Breast epithelium (tissue), 3 donors: ENCODE measurements around the gene OTOS.

Experiments used
- CTCF ChIP-seq, 3 donors: fragments of 450-650 bp; IDR thresholded peaks; one replicate each; pipeline ENCODE4 v1.5.1; 2016 to 2017; ENCODE audit warnings: antibody characterized with exemption in 3 of 3, mild to moderate bottlenecking in 3 of 3, moderate library complexity in 3 of 3
- POLR2AphosphoS5 ChIP-seq, 3 donors: sonication (generic); formaldehyde crosslinking; IDR thresholded peaks; one replicate each; pipeline ENCODE4 v1.6.1; 2017; ENCODE audit warnings: antibody characterized with exemption in 3 of 3

GRCh38 chr2:240162939-240163714 is 22.7 kb upstream of the OTOS start:
- no peak for TF ChIP-seq CTCF (IDR thresholded peaks at IDR 0.05)
- TF ChIP-seq POLR2AphosphoS5 (IDR thresholded peaks at IDR 0.05), result no peak
